Measurements from ENCODE around the gene VIL1.

Gene VIL1

GRCh38 chr2:218435003-218435982 lies 16.4 kb downstream of the VIL1 start:
- no peak for DNase-seq (ENCODE audit: low read depth in 2 of 3, low spot score in 2 of 3)

DNA sequence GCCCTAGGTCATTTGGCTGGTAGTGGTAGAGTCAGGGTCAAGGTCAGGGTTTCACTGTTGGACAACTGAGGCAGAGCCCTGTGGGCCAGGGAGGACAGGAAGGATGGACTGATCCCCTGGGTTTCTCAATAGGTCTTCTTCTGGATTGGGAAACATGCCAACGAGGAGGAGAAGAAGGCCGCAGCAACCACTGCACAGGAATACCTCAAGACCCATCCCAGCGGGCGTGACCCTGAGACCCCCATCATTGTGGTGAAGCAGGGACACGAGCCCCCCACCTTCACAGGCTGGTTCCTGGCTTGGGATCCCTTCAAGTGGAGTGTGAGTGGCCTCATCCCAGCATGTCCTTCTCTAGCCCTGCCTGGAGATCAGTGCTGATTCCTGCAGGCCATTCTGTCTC lies 18.1 kb downstream of the VIL1 start:
- DNase-seq (ENCODE audit: low read depth in 2 of 3, low spot score in 2 of 3): no peak

DNA sequence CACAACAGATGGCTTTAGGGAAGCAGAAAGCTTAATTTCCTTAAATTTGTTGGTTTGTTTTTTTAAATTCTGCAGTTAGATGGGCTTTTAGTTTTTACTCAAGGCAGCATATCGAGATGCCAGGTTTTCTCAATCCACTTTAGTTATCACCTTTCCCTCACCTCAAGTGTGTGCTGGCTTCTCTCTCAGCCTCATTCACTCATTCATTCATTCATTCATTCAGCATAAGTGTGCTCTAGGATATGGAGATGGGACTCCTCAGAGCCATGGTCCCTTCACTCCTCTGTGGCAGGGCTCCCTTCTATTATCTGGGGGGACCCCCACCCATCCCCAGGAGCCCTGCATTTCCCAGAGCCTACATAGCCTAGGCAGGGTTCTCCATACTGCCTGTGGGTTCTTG lies 19.0 kb downstream of the VIL1 start:
- no peak for DNase-seq (ENCODE audit: low read depth in 2 of 3, low spot score in 2 of 3)

DNA sequence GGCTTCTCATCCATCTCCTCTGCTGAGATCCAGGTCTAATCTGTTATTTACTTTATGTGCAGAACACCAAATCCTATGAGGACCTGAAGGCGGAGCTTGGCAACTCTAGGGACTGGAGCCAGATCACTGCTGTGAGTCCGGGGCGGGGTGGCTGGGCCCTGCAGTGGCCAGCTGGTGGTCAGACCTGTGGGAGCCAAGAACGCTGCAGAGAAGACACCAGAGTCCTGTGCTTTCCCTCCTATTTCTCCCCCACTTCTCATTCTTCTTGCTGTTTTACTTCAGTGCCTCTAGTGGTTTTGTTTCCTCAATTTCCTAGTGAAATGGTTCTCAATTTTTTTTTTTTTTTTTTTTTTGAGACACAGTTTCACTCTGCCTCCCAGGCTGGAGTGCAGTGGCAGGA lies 19.7 kb downstream of the VIL1 start:
- no peak for DNase-seq (ENCODE audit: low read depth in 2 of 3, low spot score in 2 of 3)

GRCh38 chr2:218444692-218445357 lies 25.9 kb downstream of the VIL1 start:
- DNase-seq (ENCODE audit: low read depth in 2 of 3, low spot score in 2 of 3): no peak

DNA sequence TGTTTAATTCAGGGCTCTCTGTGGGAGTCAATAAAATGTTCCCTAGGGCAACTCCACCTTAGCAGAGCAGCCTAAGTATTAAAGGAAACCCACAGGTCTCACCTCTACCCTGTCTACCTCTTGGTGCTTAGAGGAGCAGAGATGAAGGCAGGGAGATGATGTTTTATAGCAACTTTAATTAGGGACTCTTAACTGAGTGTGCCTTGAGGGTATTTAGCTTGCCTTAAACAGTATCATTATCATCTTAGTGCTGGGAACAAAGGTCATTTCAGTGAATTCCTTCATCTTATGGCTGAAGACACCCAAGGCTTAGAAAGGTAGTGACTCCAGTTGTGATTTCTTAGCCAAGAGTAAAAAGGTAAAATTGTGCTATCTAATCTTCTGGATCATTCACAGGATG lies 26.7 kb downstream of the VIL1 start:
- no peak for DNase-seq (ENCODE audit: low read depth in 2 of 3, low spot score in 2 of 3)

DNA sequence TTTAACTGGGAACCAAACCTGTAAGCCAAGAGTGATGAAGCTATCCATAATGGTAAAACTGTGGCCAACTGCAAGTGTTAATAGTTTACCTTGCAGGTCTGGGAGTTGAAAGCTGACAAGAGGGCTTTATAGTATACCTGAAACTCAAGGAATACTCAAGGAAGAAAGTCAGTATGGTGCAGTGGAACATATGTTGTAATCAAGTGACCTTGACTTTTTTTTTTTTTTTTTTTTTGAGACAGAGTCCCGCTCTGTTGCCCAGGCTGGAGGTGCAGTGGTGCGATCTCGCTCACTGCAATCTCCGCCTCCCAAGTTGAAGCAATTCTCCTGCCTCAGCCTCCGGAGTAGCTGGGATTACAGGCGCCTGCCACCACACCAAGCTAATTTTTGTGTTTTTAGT lies 27.6 kb downstream of the VIL1 start:
- no peak for DNase-seq (ENCODE audit: low read depth in 2 of 3, low spot score in 2 of 3)

- DNase-seq (ENCODE audit: low read depth in 2 of 3, low spot score in 2 of 3): no peak
Observed at GRCh38 chr2:218447072-218447471, 28.1 kb downstream of the VIL1 start.

DNA sequence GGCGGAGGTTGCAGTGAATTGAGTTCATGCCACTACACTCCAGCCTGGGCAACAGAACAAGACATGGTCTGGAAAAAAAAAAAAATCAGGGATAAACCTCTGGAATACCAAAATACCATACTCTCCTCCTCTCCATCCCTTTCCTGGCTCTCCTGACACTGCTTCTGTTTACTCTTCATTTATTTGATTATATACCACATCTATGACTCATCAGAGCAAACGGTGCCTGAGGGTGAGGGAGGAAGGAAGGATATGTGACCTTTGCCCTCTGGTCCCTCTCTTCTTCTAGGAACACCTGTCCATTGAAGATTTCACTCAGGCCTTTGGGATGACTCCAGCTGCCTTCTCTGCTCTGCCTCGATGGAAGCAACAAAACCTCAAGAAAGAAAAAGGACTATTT lies 30.0 kb downstream of the VIL1 start:
- DNase-seq (ENCODE audit: low read depth in 2 of 3, low spot score in 2 of 3): no peak

- DNase-seq (ENCODE audit: low read depth in 2 of 3, low spot score in 2 of 3): no peak
Observed at GRCh38 chr2:218452079-218452478, 33.2 kb downstream of the VIL1 start.

GRCh38 chr2:218456849-218457248 lies 37.9 kb downstream of the VIL1 start:
- no peak for DNase-seq (ENCODE audit: low read depth in 2 of 3, low spot score in 2 of 3)

- no peak for DNase-seq (ENCODE audit: low read depth in 2 of 3, low spot score in 2 of 3)
Observed at GRCh38 chr2:218458598-218458997, 39.7 kb downstream of the VIL1 start.

DNA sequence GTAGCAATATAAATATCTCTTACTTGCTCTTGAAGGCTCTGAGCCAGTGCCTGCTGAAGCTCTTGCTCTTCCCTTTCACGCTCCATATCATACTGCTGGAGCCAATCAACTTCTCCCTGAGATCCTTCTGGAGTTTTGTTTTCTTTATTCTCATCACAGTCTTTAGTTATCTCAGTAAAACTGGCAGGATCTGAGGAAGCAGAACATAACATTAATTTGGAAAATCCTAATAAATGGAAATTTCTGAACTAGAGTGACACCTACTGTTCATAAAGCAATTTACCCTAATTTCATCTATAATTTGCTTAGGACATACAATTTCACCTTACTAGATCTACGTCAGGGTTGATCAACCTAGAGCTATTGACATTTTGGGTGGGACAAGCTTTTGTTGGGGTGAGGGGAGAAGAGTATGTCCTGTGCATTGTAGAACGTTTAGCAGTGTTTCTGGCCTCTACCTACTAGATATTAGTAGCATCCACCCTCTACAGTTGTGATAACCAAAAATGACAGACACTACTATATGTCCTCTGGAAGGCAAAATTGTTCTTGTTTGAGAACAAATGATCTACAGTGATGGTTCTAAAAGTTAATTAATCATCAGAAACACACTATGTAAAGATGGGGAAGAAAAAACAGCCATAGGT lies 47.2 kb downstream of the VIL1 start:
- no peak for DNase-seq (ENCODE audit: low read depth in 2 of 3, low spot score in 2 of 3)

GRCh38 chr2:218470448-218470847 lies 51.5 kb downstream of the VIL1 start:
- no peak for DNase-seq (ENCODE audit: low read depth in 2 of 3, low spot score in 2 of 3)

GRCh38 chr2:218471036-218471435 lies 52.1 kb downstream of the VIL1 start:
- no peak for DNase-seq (ENCODE audit: low read depth in 2 of 3, low spot score in 2 of 3)

GRCh38 chr2:218471982-218472381 lies 53.1 kb downstream of the VIL1 start:
- DNase-seq (ENCODE audit: low read depth in 2 of 3, low spot score in 2 of 3): no peak

GRCh38 chr2:218472988-218473387 lies 54.1 kb downstream of the VIL1 start:
- no peak for DNase-seq (ENCODE audit: low read depth in 2 of 3, low spot score in 2 of 3)

DNA sequence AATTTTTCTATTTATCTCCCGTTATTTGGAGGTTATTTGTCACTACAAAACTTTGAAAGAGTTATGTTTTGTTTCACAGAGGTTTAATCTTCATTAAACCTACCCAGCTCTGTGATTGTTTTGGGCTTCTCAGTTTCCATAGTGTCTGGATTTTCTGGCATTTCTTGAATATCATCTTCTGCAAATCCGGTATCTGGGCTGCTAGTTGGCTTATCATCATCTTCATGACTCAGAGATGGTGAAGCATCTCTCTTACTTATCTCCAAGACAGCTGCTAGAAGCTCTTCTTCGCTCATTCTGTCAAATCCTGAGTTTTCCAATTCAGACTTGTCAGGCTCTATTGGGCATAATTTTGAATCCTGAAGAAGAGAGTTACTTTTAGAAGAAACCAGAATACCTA lies 55.6 kb downstream of the VIL1 start:
- no peak for DNase-seq (ENCODE audit: low read depth in 2 of 3, low spot score in 2 of 3)

DNA sequence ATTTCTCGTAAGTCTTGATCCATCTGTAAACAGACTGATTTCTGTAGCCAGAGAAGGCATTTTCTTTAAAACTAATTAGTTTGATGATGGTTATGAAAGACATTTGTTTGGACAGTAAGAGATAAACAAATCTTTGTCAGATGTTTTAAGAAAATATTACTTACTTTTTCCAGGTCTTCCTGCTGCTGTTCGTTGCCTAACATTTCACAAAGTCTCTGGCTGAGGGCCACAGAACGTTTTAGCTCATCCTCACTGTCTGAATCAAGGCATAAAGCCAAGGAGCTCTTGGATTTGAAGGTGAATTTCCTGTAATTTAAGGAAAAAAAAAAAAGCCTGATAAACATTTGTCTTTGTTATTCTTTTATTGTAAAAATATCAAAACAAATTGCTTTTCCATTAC lies 57.8 kb downstream of the VIL1 start:
- no peak for DNase-seq (ENCODE audit: low read depth in 2 of 3, low spot score in 2 of 3)

- no peak for DNase-seq (ENCODE audit: low read depth in 2 of 3, low spot score in 2 of 3)
Observed at GRCh38 chr2:218477247-218477646, 58.3 kb downstream of the VIL1 start.

- DNase-seq (ENCODE audit: low read depth in 2 of 3, low spot score in 2 of 3): no peak
Observed at GRCh38 chr2:218478544-218478943, 59.6 kb downstream of the VIL1 start.

DNA sequence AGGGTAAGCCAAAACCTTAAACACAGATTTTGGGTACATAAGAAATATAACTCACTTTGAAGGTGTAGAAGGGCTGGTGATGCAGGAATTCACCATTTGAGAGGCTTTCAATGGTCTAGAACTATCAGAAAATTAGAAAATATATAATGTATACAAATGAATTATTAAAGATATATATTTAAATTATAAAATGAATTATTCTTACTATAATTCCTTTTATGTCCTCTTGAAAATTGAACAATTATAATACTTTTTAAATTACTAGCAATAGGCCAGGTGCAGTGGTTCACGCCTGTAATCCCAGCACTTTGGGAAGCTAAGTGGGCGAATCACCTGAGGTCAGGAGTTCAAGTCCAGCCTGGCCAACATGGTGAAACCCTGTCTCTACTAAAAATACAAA lies 60.7 kb downstream of the VIL1 start:
- no peak for DNase-seq (ENCODE audit: low read depth in 2 of 3, low spot score in 2 of 3)

Data from activated CD8-positive, alpha-beta memory T cell treated with anti-CD3 and anti-CD28 coated beads for 48 hours (primary cell).